K562 (cell line): Measurements from ENCODE around the gene CSF1. TPM values are rescaled to one million over a fixed set of nuclear protein-coding genes. Genes with fewer than 3 reads are reported as not detected.

Experiments
- CBX8 ChIP-seq: fragments of 200-600 bp; sonication (generic); IDR thresholded peaks from 2 replicates; pipeline ENCODE4 v1.6.1; 2012; ENCODE audit warnings: borderline replicate concordance, mixed run types, low read depth, mild to moderate bottlenecking, moderate library complexity, mixed read lengths, low read length, control low read depth, inconsistent platforms; ENCODE audit not compliant: poor library complexity, severe bottlenecking; ENCODE audit errors: extremely low read depth
- GATA2 ChIP-seq: sonication (generic); formaldehyde crosslinking; IDR thresholded peaks from 2 replicates; pipeline ENCODE4 v1.4.0; 2020; ENCODE audit warnings: mild to moderate bottlenecking, missing genetic modification reagents
- KAT7 ChIP-seq: sonication (generic); formaldehyde crosslinking; IDR thresholded peaks from 2 replicates; pipeline ENCODE4 v1.8.0; 2022; ENCODE audit warnings: missing genetic modification reagents, mild to moderate bottlenecking, borderline replicate concordance
- KDM5B ChIP-seq: fragments of 200-600 bp; sonication (generic); IDR thresholded peaks from 2 replicates; pipeline ENCODE4 v1.6.1; 2012; ENCODE audit warnings: low read depth, mild to moderate bottlenecking, moderate library complexity, low read length, control low read depth, inconsistent platforms; ENCODE audit not compliant: insufficient replicate concordance
- MTA3 ChIP-seq: fragments of 450-650 bp; formaldehyde crosslinking; IDR thresholded peaks from 2 replicates; pipeline ENCODE4 v1.6.1; 2017; ENCODE audit warnings: mild to moderate bottlenecking, borderline replicate concordance
- YY1 ChIP-seq, 3 experiments: IDR thresholded peaks; 2 replicates each; pipeline ENCODE4 v1.6.1; 2011; ENCODE audit warnings: low read length in 2 of 3, mild to moderate bottlenecking in 2 of 3, moderate library complexity in 2 of 3, borderline replicate concordance in 1 of 3, control low read depth in 1 of 3, low read depth in 1 of 3; ENCODE audit not compliant: insufficient read depth in 3 of 3, insufficient replicate concordance in 2 of 3, control insufficient read depth in 1 of 3, insufficient read length in 1 of 3; ENCODE audit errors: extremely low read depth in 1 of 3
- polyA plus RNA-seq, 8 experiments: library from polyadenylated mRNA; depleted of rRNA in 4 of 8; stranded (reverse) in 5 of 8; unstranded in 3 of 8; fragments of >200 nt; fragmentation: Nextera tagmentation in 2 of 8; fragmentation: Illumina TruSeq in 1 of 8; extraction: Ambion mirVana in 2 of 8; extraction: Trizol in 1 of 8; gene quantifications; 2 replicates each; pipeline versions ENCODE4 v1.2.1 to v1.2.3, GENCODE V29; 2011 to 2014; ENCODE audit warnings: inconsistent platforms in 1 of 8, missing spikeins in 1 of 8
- total RNA-seq, 7 experiments: library from RNA; depleted of rRNA in 6 of 7; stranded (reverse); fragments of >200 nt in 6 of 7; fragmentation: Illumina TruSeq in 2 of 7; extraction: Trizol in 2 of 7; gene quantifications; 2 replicates each; pipeline versions ENCODE4 v1.2.1 to v1.2.3, GENCODE V29; 2011 to 2021; ENCODE audit warnings: low replicate concordance in 1 of 7
- TF ChIP-seq, protein P1 (sequence below), 2 experiments: fragments of 150-350 bp in 1 of 2; IDR thresholded peaks; 2 replicates each; pipeline ENCODE4 v1.6.1; 2012 to 2016; ENCODE audit warnings: low read depth in 2 of 2, low read length in 2 of 2, mild to moderate bottlenecking in 1 of 2, moderate library complexity in 1 of 2
- TF ChIP-seq, protein P2 (sequence below), 2 experiments: fragments of 450-650 bp; formaldehyde crosslinking in 1 of 2; IDR thresholded peaks; 2 replicates each; pipeline versions ENCODE4 v1.4.0 to v1.6.1; 2014 to 2020; ENCODE audit warnings: mild to moderate bottlenecking in 2 of 2, borderline replicate concordance in 1 of 2, low read depth in 1 of 2
- TF ChIP-seq, protein P3 (sequence below), 2 experiments: fragments of 450-650 bp; IDR thresholded peaks; 2 replicates each; pipeline ENCODE4 v1.6.1; 2016

CSF1 gene
- total and polyA plus RNA-seq, 9 of the 15 experiments (the other 6 are each of a cell fraction or from before 2014, with no cell fraction given), result 0.18 to 11.8 (median 2.8) TPM

DNA sequence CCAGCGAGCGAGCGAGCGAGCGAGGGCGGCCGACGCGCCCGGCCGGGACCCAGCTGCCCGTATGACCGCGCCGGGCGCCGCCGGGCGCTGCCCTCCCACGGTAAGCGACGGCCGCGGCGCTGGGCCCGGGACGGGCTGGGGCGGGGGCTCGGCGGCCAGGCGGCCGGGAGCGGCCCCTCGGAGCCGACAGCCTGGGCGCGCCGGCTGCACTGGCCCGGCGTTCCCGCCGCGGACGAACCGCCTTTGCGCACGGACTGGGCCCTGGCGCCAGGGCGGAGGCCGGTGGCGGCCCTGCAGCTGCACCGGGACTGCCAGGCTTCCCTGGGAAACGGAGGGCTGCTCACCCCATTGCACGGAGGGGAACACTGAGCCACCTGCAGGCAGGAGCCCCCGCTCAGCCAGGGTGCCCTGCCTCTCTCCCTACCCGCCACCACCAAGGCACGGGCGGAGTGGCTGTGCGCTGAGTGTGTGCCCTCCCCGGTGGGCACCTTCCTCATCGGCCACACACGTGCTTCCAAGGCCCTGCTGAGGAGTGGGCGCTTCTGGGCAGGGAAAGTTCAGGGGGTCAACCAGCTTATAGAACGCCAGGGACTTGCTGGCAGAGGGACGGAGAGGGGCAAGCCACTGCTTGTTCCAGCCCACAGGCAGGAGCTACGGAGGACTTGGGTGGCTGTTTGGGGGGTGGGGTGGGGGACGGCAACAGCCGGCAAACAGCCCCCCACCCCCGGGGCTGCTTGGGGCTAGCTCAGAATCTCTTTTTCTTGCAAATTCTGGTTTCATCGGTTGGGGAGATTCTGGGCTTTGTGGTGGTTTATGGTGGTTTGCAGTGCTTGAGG is 532 bp downstream of the CSF1 start (continued):
- TF ChIP-seq YY1 (IDR thresholded peaks at IDR 0.05; ENCODE audit: borderline replicate concordance in 1 of 3, control insufficient read depth in 1 of 3, extremely low read depth in 1 of 3, insufficient read depth in 3 of 3, insufficient read length in 1 of 3, insufficient replicate concordance in 2 of 3, low read depth in 1 of 3, low read length in 2 of 3) (peak in 1 of 3 experiments; percentile 8), MTA3 (peak; percentile 15; the same call in 1 of the 2 replicates), GATA2 (CRISPR knock-in tag) (0 out of 2 replicates have a peak, but pooled peaks have one; percentile 23), CBX8 (no peak), KDM5B (peak; percentile 2), KAT7 (CRISPR knock-in tag) (peak; percentile 80)
- TF ChIP-seq, protein P1, sequence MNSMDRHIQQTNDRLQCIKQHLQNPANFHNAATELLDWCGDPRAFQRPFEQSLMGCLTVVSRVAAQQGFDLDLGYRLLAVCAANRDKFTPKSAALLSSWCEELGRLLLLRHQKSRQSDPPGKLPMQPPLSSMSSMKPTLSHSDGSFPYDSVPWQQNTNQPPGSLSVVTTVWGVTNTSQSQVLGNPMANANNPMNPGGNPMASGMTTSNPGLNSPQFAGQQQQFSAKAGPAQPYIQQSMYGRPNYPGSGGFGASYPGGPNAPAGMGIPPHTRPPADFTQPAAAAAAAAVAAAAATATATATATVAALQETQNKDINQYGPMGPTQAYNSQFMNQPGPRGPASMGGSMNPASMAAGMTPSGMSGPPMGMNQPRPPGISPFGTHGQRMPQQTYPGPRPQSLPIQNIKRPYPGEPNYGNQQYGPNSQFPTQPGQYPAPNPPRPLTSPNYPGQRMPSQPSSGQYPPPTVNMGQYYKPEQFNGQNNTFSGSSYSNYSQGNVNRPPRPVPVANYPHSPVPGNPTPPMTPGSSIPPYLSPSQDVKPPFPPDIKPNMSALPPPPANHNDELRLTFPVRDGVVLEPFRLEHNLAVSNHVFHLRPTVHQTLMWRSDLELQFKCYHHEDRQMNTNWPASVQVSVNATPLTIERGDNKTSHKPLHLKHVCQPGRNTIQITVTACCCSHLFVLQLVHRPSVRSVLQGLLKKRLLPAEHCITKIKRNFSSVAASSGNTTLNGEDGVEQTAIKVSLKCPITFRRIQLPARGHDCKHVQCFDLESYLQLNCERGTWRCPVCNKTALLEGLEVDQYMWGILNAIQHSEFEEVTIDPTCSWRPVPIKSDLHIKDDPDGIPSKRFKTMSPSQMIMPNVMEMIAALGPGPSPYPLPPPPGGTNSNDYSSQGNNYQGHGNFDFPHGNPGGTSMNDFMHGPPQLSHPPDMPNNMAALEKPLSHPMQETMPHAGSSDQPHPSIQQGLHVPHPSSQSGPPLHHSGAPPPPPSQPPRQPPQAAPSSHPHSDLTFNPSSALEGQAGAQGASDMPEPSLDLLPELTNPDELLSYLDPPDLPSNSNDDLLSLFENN (IDR thresholded peaks at IDR 0.05; ENCODE audit: low read depth in 2 of 2, low read length in 2 of 2), result 0 out of 4 replicates have a peak, but pooled peaks of 1 of the 2 experiments have one; percentile 4
- TF ChIP-seq, protein P2, sequence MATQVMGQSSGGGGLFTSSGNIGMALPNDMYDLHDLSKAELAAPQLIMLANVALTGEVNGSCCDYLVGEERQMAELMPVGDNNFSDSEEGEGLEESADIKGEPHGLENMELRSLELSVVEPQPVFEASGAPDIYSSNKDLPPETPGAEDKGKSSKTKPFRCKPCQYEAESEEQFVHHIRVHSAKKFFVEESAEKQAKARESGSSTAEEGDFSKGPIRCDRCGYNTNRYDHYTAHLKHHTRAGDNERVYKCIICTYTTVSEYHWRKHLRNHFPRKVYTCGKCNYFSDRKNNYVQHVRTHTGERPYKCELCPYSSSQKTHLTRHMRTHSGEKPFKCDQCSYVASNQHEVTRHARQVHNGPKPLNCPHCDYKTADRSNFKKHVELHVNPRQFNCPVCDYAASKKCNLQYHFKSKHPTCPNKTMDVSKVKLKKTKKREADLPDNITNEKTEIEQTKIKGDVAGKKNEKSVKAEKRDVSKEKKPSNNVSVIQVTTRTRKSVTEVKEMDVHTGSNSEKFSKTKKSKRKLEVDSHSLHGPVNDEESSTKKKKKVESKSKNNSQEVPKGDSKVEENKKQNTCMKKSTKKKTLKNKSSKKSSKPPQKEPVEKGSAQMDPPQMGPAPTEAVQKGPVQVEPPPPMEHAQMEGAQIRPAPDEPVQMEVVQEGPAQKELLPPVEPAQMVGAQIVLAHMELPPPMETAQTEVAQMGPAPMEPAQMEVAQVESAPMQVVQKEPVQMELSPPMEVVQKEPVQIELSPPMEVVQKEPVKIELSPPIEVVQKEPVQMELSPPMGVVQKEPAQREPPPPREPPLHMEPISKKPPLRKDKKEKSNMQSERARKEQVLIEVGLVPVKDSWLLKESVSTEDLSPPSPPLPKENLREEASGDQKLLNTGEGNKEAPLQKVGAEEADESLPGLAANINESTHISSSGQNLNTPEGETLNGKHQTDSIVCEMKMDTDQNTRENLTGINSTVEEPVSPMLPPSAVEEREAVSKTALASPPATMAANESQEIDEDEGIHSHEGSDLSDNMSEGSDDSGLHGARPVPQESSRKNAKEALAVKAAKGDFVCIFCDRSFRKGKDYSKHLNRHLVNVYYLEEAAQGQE (IDR thresholded peaks at IDR 0.05; ENCODE audit: borderline replicate concordance), result no peak
- TF ChIP-seq, protein P2 (CRISPR knock-in tag; IDR thresholded peaks at IDR 0.05; ENCODE audit: low read depth), result peak; percentile 27; the same call in 1 of the 2 replicates
- TF ChIP-seq, protein P3, sequence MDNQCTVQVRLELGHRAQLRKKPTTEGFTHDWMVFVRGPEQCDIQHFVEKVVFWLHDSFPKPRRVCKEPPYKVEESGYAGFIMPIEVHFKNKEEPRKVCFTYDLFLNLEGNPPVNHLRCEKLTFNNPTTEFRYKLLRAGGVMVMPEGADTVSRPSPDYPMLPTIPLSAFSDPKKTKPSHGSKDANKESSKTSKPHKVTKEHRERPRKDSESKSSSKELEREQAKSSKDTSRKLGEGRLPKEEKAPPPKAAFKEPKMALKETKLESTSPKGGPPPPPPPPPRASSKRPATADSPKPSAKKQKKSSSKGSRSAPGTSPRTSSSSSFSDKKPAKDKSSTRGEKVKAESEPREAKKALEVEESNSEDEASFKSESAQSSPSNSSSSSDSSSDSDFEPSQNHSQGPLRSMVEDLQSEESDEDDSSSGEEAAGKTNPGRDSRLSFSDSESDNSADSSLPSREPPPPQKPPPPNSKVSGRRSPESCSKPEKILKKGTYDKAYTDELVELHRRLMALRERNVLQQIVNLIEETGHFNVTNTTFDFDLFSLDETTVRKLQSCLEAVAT (IDR thresholded peaks at IDR 0.05), result 0 out of 4 replicates have a peak, but pooled peaks of 1 of the 2 experiments have one; percentile 40
